Measurements from ENCODE around the gene S100A2. TPM values are rescaled to one million over a fixed set of nuclear protein-coding genes. Genes with fewer than 3 reads are reported as not detected.
A peak's percentile ranks its signal among the peaks of the same experiment; 100 is the strongest.

S100A2 gene
- total and polyA plus RNA-seq, 10 donors: 0.60 to 5.2 (median 0.97) TPM; not detected in 5

GRCh38 chr1:153537376-153537730 lies 28.3 kb downstream of the S100A2 start:
- Histone ChIP-seq H3K4me1 (peaks cover 31 to 78% (median 66%) of the 10 kb centered on the region in 6 donors), H3K36me3 (peaks cover 0 to 13% (median 0%) of the 10 kb centered on the region in 6 donors), H3K9me3 (no peaks in the 10 kb centered on the region), H3K4me3 (no peak overlapping the region), H3K27me3 (replicated peaks in 1 of 7) (no peaks in the 10 kb centered on the region), H3K27ac (peak overlapping the region in 2 of 8 donors; percentile 99)
- TF ChIP-seq POLR2AphosphoS5 (IDR thresholded peaks at IDR 0.05) (no peak), POLR2A (IDR thresholded peaks at IDR 0.05) (no peak), CTCF (IDR thresholded peaks at IDR 0.05 in 8 of 11, conservative IDR thresholded peaks at IDR 0.05 in 3 of 11) (no peak)
- peak; percentile 73 for DNase-seq
- 95 to 98% (median 97%) methylated on average over 6 of the region's 6 CpGs for WGBS, 5 donors
- intact Hi-C loops (cut with DNase I; ENCODE audit: low total_unique reads): no loop called here

- Histone ChIP-seq H3K27ac (peak overlapping the region; percentile 88 to 99 (median 95)), H3K9me3 (no peaks in the 10 kb centered on the region), H3K36me3 (peaks cover 0 to 12% (median 0%) of the 10 kb centered on the region in 6 donors), H3K4me3 (peak overlapping the region in 6 of 8 donors; percentile 56 to 84 (median 68)), H3K27me3 (replicated peaks in 1 of 7) (no peaks in the 10 kb centered on the region), H3K4me1 (peaks cover 31 to 78% (median 66%) of the 10 kb centered on the region in 6 donors)
- TF ChIP-seq CTCF (IDR thresholded peaks at IDR 0.05 in 8 of 11, conservative IDR thresholded peaks at IDR 0.05 in 3 of 11) (no peak), POLR2AphosphoS5 (IDR thresholded peaks at IDR 0.05) (no peak), POLR2A (IDR thresholded peaks at IDR 0.05) (no peak)
- peak; percentile 74 for DNase-seq
- intact Hi-C loops (cut with DNase I; ENCODE audit: low total_unique reads): no loop called here
- WGBS, 5 donors: 72 to 87% (median 77%) methylated on average over 9 of the region's 9 CpGs
These were observed 28.8 kb downstream of the S100A2 start for GRCh38 chr1:153536671-153537375.

- peak overlapping the region; percentile 56 to 84 (median 66) for H3K4me3 ChIP-seq
- H3K27me3 ChIP-seq (replicated peaks in 1 of 7): no peaks in the 10 kb centered on the region
- peaks cover 29 to 78% (median 63%) of the 10 kb centered on the region in 6 donors for H3K4me1 ChIP-seq
- peak overlapping the region; percentile 88 to 99 (median 95) for H3K27ac ChIP-seq
- peaks cover 0 to 12% (median 0%) of the 10 kb centered on the region in 6 donors for H3K36me3 ChIP-seq
- peak; percentile 94 for DNase-seq
- 1 to 2% (median 1%) methylated on average over 14 to 38 of the region's 38 CpGs for WGBS, 5 donors
- intact Hi-C loops (cut with DNase I; ENCODE audit: low total_unique reads): no loop called here
- TF ChIP-seq CTCF (IDR thresholded peaks at IDR 0.05 in 8 of 11, conservative IDR thresholded peaks at IDR 0.05 in 3 of 11) (peak in 1 of 11 experiments; percentile 13), POLR2A (IDR thresholded peaks at IDR 0.05) (peak in 2 of 3 donors; percentile 14 to 52), POLR2AphosphoS5 (IDR thresholded peaks at IDR 0.05) (peak; percentile 91 to 94 (median 93))
- H3K9me3 ChIP-seq: no peaks in the 10 kb centered on the region
These were observed 29.5 kb downstream of the S100A2 start for GRCh38 chr1:153536012-153536670.

Measured in spleen (tissue), 11 donors.